Keratinocyte (primary cell): ENCODE data around the gene TNNC1. TPM values are rescaled to one million over a fixed set of nuclear protein-coding genes. Genes with fewer than 3 reads are reported as not detected.

Experiments used
- DNase-seq: peaks from one replicate; pipeline ENCODE4 v3.0.0-alpha.2; 2011; ENCODE audit warnings: low read depth, missing footprints, low spot score
- FAIRE-seq: peaks from 2 replicates; lab custom pipeline; 2011; peaks lifted over from hg19 to GRCh38; lab: Jason Lieb, UNC
- H2AFZ ChIP-seq: 2 replicates; pipeline ENCODE4 v1.6.0; 2012; ENCODE audit warnings: low read length, control low read depth, inconsistent platforms; ENCODE audit not compliant: control insufficient read depth
- H3K27ac ChIP-seq: 2 replicates; pipeline ENCODE4 v1.5.1; 2011; ENCODE audit warnings: low read length; ENCODE audit not compliant: control insufficient read depth, insufficient read depth
- H3K27me3 ChIP-seq: 3 replicates; pipeline ENCODE4 v1.6.0; 2011; ENCODE audit warnings: low read length; ENCODE audit not compliant: control insufficient read depth, insufficient read depth; ENCODE audit errors: extremely low read depth
- H3K36me3 ChIP-seq, 2 experiments: 2 replicates in 1 of 2; 3 replicates in 1 of 2; pipeline ENCODE4 v1.5.1; 2011; ENCODE audit warnings: low read length in 2 of 2, mild to moderate bottlenecking in 1 of 2; ENCODE audit not compliant: control insufficient read depth in 2 of 2, insufficient read depth in 2 of 2; ENCODE audit errors: extremely low read depth in 1 of 2
- H3K4me1 ChIP-seq: 3 replicates; pipeline ENCODE4 v1.5.1; 2011; ENCODE audit warnings: low read length; ENCODE audit not compliant: control insufficient read depth, insufficient read depth; ENCODE audit errors: extremely low read depth
- H3K4me2 ChIP-seq: 3 replicates; pipeline ENCODE4 v1.6.0; 2011; ENCODE audit warnings: low read depth, low read length; ENCODE audit not compliant: control insufficient read depth, insufficient read depth; ENCODE audit errors: extremely low read depth
- H3K4me3 ChIP-seq, 3 experiments: fragments of 200-600 bp in 1 of 3; sonication (generic) in 1 of 3; 2 replicates in 2 of 3; 3 replicates in 1 of 3; pipeline ENCODE4 v1.5.1; 2011 to 2016; ENCODE audit warnings: low read length in 3 of 3, mild to moderate bottlenecking in 3 of 3, control low read depth in 2 of 3, inconsistent platforms in 1 of 3, low read depth in 1 of 3, mixed read lengths in 1 of 3, mixed run types in 1 of 3, moderate library complexity in 1 of 3; ENCODE audit not compliant: control insufficient read depth in 2 of 3, insufficient read depth in 2 of 3; ENCODE audit errors: extremely low read depth in 1 of 3
- H3K79me2 ChIP-seq: 2 replicates; pipeline ENCODE4 v1.6.0; 2012; ENCODE audit warnings: low read length; ENCODE audit not compliant: control insufficient read depth, insufficient read depth
- H3K9ac ChIP-seq: 3 replicates; pipeline ENCODE4 v1.6.0; 2011; ENCODE audit warnings: low read length; ENCODE audit not compliant: control insufficient read depth, insufficient read depth; ENCODE audit errors: extremely low read depth
- H3K9me1 ChIP-seq: 3 replicates; pipeline ENCODE4 v1.6.0; 2011; ENCODE audit warnings: low read length; ENCODE audit not compliant: control insufficient read depth, insufficient read depth; ENCODE audit errors: extremely low read depth
- H3K9me3 ChIP-seq: 2 replicates; pipeline ENCODE4 v1.5.1; 2012; ENCODE audit warnings: low read depth, low read length; ENCODE audit not compliant: control insufficient read depth
- H4K20me1 ChIP-seq: 3 replicates; pipeline ENCODE4 v1.6.0; 2011; ENCODE audit warnings: low read length; ENCODE audit not compliant: control insufficient read depth, insufficient read depth; ENCODE audit errors: extremely low read depth
- EZH2 ChIP-seq: IDR thresholded peaks from one replicate; pipeline ENCODE4 v1.6.1; 2012; ENCODE audit warnings: inconsistent platforms, mild to moderate bottlenecking, low read length, moderate library complexity
- dilution Hi-C: fragments of 300-500 bp; cut with MboI; formaldehyde crosslinking; loops from one replicate; pipeline ENCODE4 v1.7.0; 2020; ENCODE audit warnings: low sequenced_read_pairs; ENCODE audit not compliant: extremely low pct_ligation_motif_present
- polyA plus RNA-seq, 5 experiments: library from polyadenylated mRNA; depleted of rRNA in 3 of 5; stranded (reverse) in 3 of 5; stranded (forward) in 1 of 5; unstranded in 1 of 5; fragments of >200 nt; gene quantifications; 1 replicate in 1 of 5; 2 replicates in 3 of 5; 3 replicates in 1 of 5; pipeline versions ENCODE4 v1.2.1 to v1.2.3, GENCODE V29; 2011 to 2012; ENCODE audit warnings: missing spikeins in 2 of 5, low read depth in 1 of 5, low replicate concordance in 1 of 5
- TF ChIP-seq, protein P1 (sequence below), 3 experiments: IDR thresholded peaks in 1 of 3; conservative IDR thresholded peaks in 1 of 3; optimal IDR thresholded peaks in 1 of 3; 2 replicates in 2 of 3; 3 replicates in 1 of 3; pipeline versions ENCODE3 to v1.5.1; 2011; ENCODE audit warnings: low read length in 3 of 3, mild to moderate bottlenecking in 3 of 3, moderate library complexity in 2 of 3, control low read depth in 1 of 3, inconsistent platforms in 1 of 3; ENCODE audit not compliant: insufficient read depth in 2 of 3; ENCODE audit errors: extremely low read depth in 1 of 3

TNNC1 gene
- polyA plus RNA-seq, 1 donor (not counting 4 experiments of a cell fraction or from before 2014, with no cell fraction given) = 0.33 TPM

- dilution Hi-C loops = no loop called here
- Histone ChIP-seq H3K27ac (no peak overlapping the region), H3K27me3 (no peaks in the 10 kb centered on the region), H3K4me1 (no peaks in the 10 kb centered on the region), H3K79me2 (peaks cover 35% of the 10 kb centered on the region), H3K9me3 (no peaks in the 10 kb centered on the region), H3K9ac (no peak overlapping the region), H4K20me1 (peaks cover 4% of the 10 kb centered on the region), H2AFZ (no peak overlapping the region), H3K9me1 (no peaks in the 10 kb centered on the region), H3K36me3 (peaks cover 26 to 38% of the 10 kb centered on the region in 2 experiments), H3K4me2 (no peak overlapping the region), H3K4me3 (no peak overlapping the region)
- FAIRE-seq (no peak), DNase-seq (no peak)
- no peak for TF ChIP-seq EZH2
- TF ChIP-seq, protein P1, sequence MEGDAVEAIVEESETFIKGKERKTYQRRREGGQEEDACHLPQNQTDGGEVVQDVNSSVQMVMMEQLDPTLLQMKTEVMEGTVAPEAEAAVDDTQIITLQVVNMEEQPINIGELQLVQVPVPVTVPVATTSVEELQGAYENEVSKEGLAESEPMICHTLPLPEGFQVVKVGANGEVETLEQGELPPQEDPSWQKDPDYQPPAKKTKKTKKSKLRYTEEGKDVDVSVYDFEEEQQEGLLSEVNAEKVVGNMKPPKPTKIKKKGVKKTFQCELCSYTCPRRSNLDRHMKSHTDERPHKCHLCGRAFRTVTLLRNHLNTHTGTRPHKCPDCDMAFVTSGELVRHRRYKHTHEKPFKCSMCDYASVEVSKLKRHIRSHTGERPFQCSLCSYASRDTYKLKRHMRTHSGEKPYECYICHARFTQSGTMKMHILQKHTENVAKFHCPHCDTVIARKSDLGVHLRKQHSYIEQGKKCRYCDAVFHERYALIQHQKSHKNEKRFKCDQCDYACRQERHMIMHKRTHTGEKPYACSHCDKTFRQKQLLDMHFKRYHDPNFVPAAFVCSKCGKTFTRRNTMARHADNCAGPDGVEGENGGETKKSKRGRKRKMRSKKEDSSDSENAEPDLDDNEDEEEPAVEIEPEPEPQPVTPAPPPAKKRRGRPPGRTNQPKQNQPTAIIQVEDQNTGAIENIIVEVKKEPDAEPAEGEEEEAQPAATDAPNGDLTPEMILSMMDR (optimal IDR thresholded peaks at IDR 0.05 in 1 of 3, IDR thresholded peaks at IDR 0.05 in 1 of 3, conservative IDR thresholded peaks at IDR 0.05 in 1 of 3; ENCODE audit: extremely low read depth in 1 of 3, insufficient read depth in 2 of 3, low read length in 3 of 3) = no peak
Measured at GRCh38 chr3:52468336-52468735, 14.5 kb upstream of the TNNC1 start.

GRCh38 chr3:52463416-52463815, 9.6 kb upstream of the TNNC1 start:
- dilution Hi-C loops = no loop called here
- Histone ChIP-seq H3K4me1 (peaks cover 6% of the 10 kb centered on the region), H3K4me2 (no peak overlapping the region), H3K9me3 (no peaks in the 10 kb centered on the region), H3K79me2 (peaks cover 62% of the 10 kb centered on the region), H3K9me1 (no peaks in the 10 kb centered on the region), H3K27ac (no peak overlapping the region), H3K9ac (no peak overlapping the region), H4K20me1 (peaks cover 4% of the 10 kb centered on the region), H3K4me3 (no peak overlapping the region), H2AFZ (no peak overlapping the region), H3K27me3 (no peaks in the 10 kb centered on the region), H3K36me3 (peaks cover 17 to 40% of the 10 kb centered on the region in 2 experiments)
- FAIRE-seq (no peak), DNase-seq (no peak)
- TF ChIP-seq EZH2 = no peak
- TF ChIP-seq, protein P1 (optimal IDR thresholded peaks at IDR 0.05 in 1 of 3, IDR thresholded peaks at IDR 0.05 in 1 of 3, conservative IDR thresholded peaks at IDR 0.05 in 1 of 3; ENCODE audit: extremely low read depth in 1 of 3, insufficient read depth in 2 of 3, low read length in 3 of 3) = no peak
